ENCODE measurements around the gene SCD5. TPM values are rescaled to one million over a fixed set of nuclear protein-coding genes. Genes with fewer than 3 reads are reported as not detected.

The SCD5 gene
- total and polyA plus RNA-seq, 9 donors: 7.0 to 16.5 (median 13.1) TPM

DNA sequence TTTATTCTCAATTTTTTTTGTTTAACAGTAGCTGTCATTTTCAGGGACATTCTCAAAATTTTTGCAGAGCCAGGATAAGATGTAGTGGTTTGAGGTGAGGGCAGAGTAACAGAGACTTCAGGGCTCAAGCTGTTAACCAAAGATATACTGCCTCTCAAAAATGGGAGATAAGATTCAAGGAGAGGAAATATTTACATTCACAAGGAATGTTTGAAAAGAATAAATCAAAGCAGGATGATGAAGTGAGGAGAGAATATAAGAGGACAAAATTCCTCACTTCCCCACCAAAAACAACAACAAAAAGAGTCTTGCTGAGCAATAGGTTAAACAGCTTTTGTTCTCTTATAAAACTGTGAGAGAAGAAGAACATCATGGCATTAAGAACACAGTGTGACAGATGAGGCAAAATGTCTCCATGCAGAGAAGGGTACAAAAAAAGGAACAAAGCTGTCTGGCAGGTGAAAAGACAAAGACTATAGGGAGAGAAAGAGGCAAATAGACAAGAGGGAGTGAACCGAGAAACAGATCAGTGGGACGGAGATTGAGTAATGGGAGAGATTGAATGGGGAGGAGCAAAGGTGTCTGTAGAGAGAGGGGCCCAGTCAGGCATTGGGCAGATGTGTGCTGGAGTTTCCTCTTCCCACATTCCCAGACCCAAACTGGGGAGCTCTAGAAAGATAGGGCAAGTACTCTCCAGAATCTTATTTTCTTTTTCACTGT is 130.7 kb downstream of the SCD5 start:
- Histone ChIP-seq H3K36me3 (ENCODE audit: control insufficient read depth, insufficient read depth, low read length) (no peaks in the 10 kb centered on the region), H3K4me1 (ENCODE audit: control insufficient read depth, insufficient read depth, low read length) (no peaks in the 10 kb centered on the region), H3K27ac (ENCODE audit: low read length) (no peak overlapping the region), H3K9me3 (replicated peaks; ENCODE audit: control insufficient read depth, low read depth, low read length) (no peaks in the 10 kb centered on the region), H3K27me3 (ENCODE audit: control insufficient read depth, insufficient read depth, low read length) (no peaks in the 10 kb centered on the region), H3K4me3 (ENCODE audit: low read length) (no peak overlapping the region)
- DNase-seq: no peak
- WGBS (ENCODE audit: insufficient coverage): 52% methylated on average over 2 of the region's 2 CpGs

GRCh38 chr4:82666970-82667665 is 131.5 kb downstream of the SCD5 start:
- no peak for DNase-seq
- WGBS (ENCODE audit: insufficient coverage): no CpG with 5 or more reads among the region's 5 CpGs
- no peak overlapping the region for H3K27ac ChIP-seq (ENCODE audit: low read length)

GRCh38 chr4:82661181-82661992 is 137.2 kb downstream of the SCD5 start:
- WGBS (ENCODE audit: insufficient coverage): no CpG with 5 or more reads among the region's 6 CpGs
- Histone ChIP-seq H3K36me3 (ENCODE audit: control insufficient read depth, insufficient read depth, low read length) (no peaks in the 10 kb centered on the region), H3K4me1 (ENCODE audit: control insufficient read depth, insufficient read depth, low read length) (no peaks in the 10 kb centered on the region), H3K27me3 (ENCODE audit: control insufficient read depth, insufficient read depth, low read length) (no peaks in the 10 kb centered on the region), H3K9me3 (replicated peaks; ENCODE audit: control insufficient read depth, low read depth, low read length) (no peaks in the 10 kb centered on the region), H3K4me3 (ENCODE audit: low read length) (no peak overlapping the region), H3K27ac (ENCODE audit: low read length) (no peak overlapping the region)
- no peak for DNase-seq

More at GRCh38 chr4:82666970-82667665, 131.5 kb downstream of the SCD5 start:
- Histone ChIP-seq H3K4me3 (ENCODE audit: low read length) (no peak overlapping the region), H3K36me3 (ENCODE audit: control insufficient read depth, insufficient read depth, low read length) (no peaks in the 10 kb centered on the region), H3K9me3 (replicated peaks; ENCODE audit: control insufficient read depth, low read depth, low read length) (no peaks in the 10 kb centered on the region), H3K4me1 (ENCODE audit: control insufficient read depth, insufficient read depth, low read length) (no peaks in the 10 kb centered on the region), H3K27me3 (ENCODE audit: control insufficient read depth, insufficient read depth, low read length) (no peaks in the 10 kb centered on the region)

- no peaks in the 10 kb centered on the region for H3K4me1 ChIP-seq (ENCODE audit: control insufficient read depth, insufficient read depth, low read length)
Observed at GRCh38 chr4:82652062-82652461, 146.5 kb downstream of the SCD5 start.

GRCh38 chr4:82650868-82651267 is 147.7 kb downstream of the SCD5 start:
- DNase-seq: no peak
- no peak overlapping the region for H3K4me3 ChIP-seq (ENCODE audit: low read length)
- no peaks in the 10 kb centered on the region for H3K4me1 ChIP-seq (ENCODE audit: control insufficient read depth, insufficient read depth, low read length)
- H3K27ac ChIP-seq (ENCODE audit: low read length): no peak overlapping the region
- no peaks in the 10 kb centered on the region for H3K27me3 ChIP-seq (ENCODE audit: control insufficient read depth, insufficient read depth, low read length)
- H3K36me3 ChIP-seq (ENCODE audit: control insufficient read depth, insufficient read depth, low read length): no peaks in the 10 kb centered on the region
- H3K9me3 ChIP-seq (replicated peaks; ENCODE audit: control insufficient read depth, low read depth, low read length): no peaks in the 10 kb centered on the region

More at GRCh38 chr4:82652062-82652461, 146.5 kb downstream of the SCD5 start:
- 84% methylated on average over 4 of the region's 4 CpGs for WGBS (ENCODE audit: insufficient coverage)
- Histone ChIP-seq H3K27ac (ENCODE audit: low read length) (no peak overlapping the region), H3K27me3 (ENCODE audit: control insufficient read depth, insufficient read depth, low read length) (no peaks in the 10 kb centered on the region), H3K9me3 (replicated peaks; ENCODE audit: control insufficient read depth, low read depth, low read length) (no peaks in the 10 kb centered on the region), H3K4me3 (ENCODE audit: low read length) (no peak overlapping the region), H3K36me3 (ENCODE audit: control insufficient read depth, insufficient read depth, low read length) (no peaks in the 10 kb centered on the region)
- no peak for DNase-seq

- WGBS (ENCODE audit: insufficient coverage): 100% methylated on average over 1 of the region's 3 CpGs
- Histone ChIP-seq H3K4me1 (ENCODE audit: control insufficient read depth, insufficient read depth, low read length) (no peaks in the 10 kb centered on the region), H3K27ac (ENCODE audit: low read length) (no peak overlapping the region), H3K4me3 (ENCODE audit: low read length) (no peak overlapping the region), H3K9me3 (replicated peaks; ENCODE audit: control insufficient read depth, low read depth, low read length) (no peaks in the 10 kb centered on the region), H3K36me3 (ENCODE audit: control insufficient read depth, insufficient read depth, low read length) (no peaks in the 10 kb centered on the region), H3K27me3 (ENCODE audit: control insufficient read depth, insufficient read depth, low read length) (no peaks in the 10 kb centered on the region)
- DNase-seq: no peak
Observed at GRCh38 chr4:82648356-82648755, 150.2 kb downstream of the SCD5 start.

GRCh38 chr4:82645936-82646565 is 152.5 kb downstream of the SCD5 start:
- Histone ChIP-seq H3K4me1 (ENCODE audit: control insufficient read depth, insufficient read depth, low read length) (no peaks in the 10 kb centered on the region), H3K4me3 (ENCODE audit: low read length) (no peak overlapping the region), H3K9me3 (replicated peaks; ENCODE audit: control insufficient read depth, low read depth, low read length) (no peaks in the 10 kb centered on the region), H3K36me3 (ENCODE audit: control insufficient read depth, insufficient read depth, low read length) (no peaks in the 10 kb centered on the region), H3K27ac (ENCODE audit: low read length) (no peak overlapping the region), H3K27me3 (ENCODE audit: control insufficient read depth, insufficient read depth, low read length) (no peaks in the 10 kb centered on the region)
- peak; percentile 33 for DNase-seq
- WGBS (ENCODE audit: insufficient coverage): 46% methylated on average over 2 of the region's 5 CpGs

DNA sequence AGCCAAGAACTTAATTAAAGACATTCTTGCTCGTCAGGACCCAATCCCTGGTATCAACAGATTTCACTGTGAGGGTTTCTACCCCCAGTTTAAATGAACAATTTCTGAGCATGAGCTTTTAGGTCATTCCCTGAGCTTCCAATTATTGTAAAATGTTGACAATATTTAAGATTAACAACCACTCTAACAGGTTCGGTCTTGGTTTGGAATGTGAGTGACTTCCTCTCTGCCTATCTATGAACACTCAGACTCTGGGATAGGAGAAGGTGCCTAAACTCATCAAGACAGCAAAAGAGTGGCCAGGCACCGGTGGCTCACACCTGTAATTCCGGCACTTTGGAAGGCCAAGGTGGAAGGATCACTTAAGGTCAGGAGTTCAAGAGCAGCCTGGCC is 153.9 kb downstream of the SCD5 start:
- Histone ChIP-seq H3K27me3 (ENCODE audit: control insufficient read depth, insufficient read depth, low read length) (no peaks in the 10 kb centered on the region), H3K36me3 (ENCODE audit: control insufficient read depth, insufficient read depth, low read length) (no peaks in the 10 kb centered on the region), H3K4me3 (ENCODE audit: low read length) (no peak overlapping the region), H3K9me3 (replicated peaks; ENCODE audit: control insufficient read depth, low read depth, low read length) (no peaks in the 10 kb centered on the region), H3K27ac (ENCODE audit: low read length) (no peak overlapping the region), H3K4me1 (ENCODE audit: control insufficient read depth, insufficient read depth, low read length) (no peaks in the 10 kb centered on the region)
- WGBS (ENCODE audit: insufficient coverage): no CpG with 5 or more reads among the region's 4 CpGs
- DNase-seq: no peak

DNA sequence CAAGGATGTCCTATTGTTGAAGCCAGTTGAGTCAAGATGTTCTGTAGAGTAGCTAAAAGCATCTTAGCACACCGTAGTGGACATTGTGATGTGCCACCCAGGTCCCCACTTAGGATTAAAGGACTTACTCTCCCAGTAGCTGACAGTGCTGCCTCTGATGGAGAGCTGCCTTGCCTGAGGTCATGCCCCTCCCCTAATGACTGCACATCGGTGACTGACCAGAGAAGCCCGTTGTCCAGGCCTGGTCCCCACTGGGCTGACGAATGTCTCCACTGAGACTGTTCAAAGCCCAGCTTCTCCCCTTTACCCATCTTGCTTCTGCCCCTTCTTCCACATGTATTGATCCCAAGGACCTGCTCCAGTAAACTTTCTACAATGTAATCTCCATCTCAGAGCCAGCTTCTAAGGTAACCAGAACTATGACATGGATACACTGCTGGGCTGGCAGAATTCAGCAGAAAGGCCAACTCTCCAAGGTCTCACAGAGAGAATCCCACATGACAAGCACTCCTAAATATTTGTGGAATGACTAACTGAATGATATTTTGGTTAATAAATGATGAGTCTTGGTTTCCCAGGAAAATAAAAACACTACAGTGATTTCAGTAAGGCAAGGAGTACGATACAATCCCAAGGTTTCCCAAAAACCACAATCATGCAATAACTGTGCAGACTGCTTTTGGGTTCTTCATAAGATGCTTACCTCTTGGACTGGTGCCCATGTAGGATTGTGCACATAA is 154.4 kb downstream of the SCD5 start:
- Histone ChIP-seq H3K9me3 (replicated peaks; ENCODE audit: control insufficient read depth, low read depth, low read length) (no peaks in the 10 kb centered on the region), H3K27me3 (ENCODE audit: control insufficient read depth, insufficient read depth, low read length) (no peaks in the 10 kb centered on the region), H3K4me1 (ENCODE audit: control insufficient read depth, insufficient read depth, low read length) (no peaks in the 10 kb centered on the region), H3K36me3 (ENCODE audit: control insufficient read depth, insufficient read depth, low read length) (no peaks in the 10 kb centered on the region), H3K27ac (ENCODE audit: low read length) (no peak overlapping the region), H3K4me3 (ENCODE audit: low read length) (no peak overlapping the region)
- no peak for DNase-seq
- 91% methylated on average over 4 of the region's 5 CpGs for WGBS (ENCODE audit: insufficient coverage)
